Panc1 (cell line): ENCODE measurements around the gene EIF4EBP3. TPM values are rescaled to one million over a fixed set of nuclear protein-coding genes. Genes with fewer than 3 reads are reported as not detected.

Experiments
- ATAC-seq: fragments of 200-7000 bp; cut with Tn5 transposase; 2 replicates; pipeline ENCODE4 v1.9.1; 2020; ENCODE audit warnings: mild to moderate bottlenecking, moderate library complexity
- BruUV-seq: library from RNA; stranded (reverse); fragments of 400-500 nt; replicated peaks from 2 replicates; lab custom pipeline; 2021; lab: Mats Ljungman, UMichigan
- CTCF ChIA-PET: fragments of 300-600 bp; sonication (Branson Sonifier 250); formaldehyde crosslinking; loops from one replicate; lab custom pipeline; 2022; ENCODE audit warnings: antibody characterized with exemption; lab: Charles Lee
- POLR2A ChIA-PET: fragments of 300-600 bp; sonication (Branson Sonifier 250); formaldehyde crosslinking; loops from one replicate; lab custom pipeline; 2022; ENCODE audit warnings: antibody characterized with exemption; lab: Charles Lee
- DNase-seq: peaks from one replicate; pipeline ENCODE4 v3.0.0-alpha.2; 2010; ENCODE audit warnings: low read depth, low spot score
- H3K27ac ChIP-seq: 2 replicates; pipeline ENCODE4 v1.5.1; 2011; ENCODE audit warnings: mild to moderate bottlenecking, low read length, inconsistent platforms
- H3K27me3 ChIP-seq: fragments of 200-500 bp; sonication (Bioruptor generic); 2 replicates; pipeline ENCODE4 v1.6.0; 2014; ENCODE audit warnings: low read length, inconsistent platforms; ENCODE audit not compliant: control insufficient read depth, insufficient read depth
- H3K36me3 ChIP-seq: fragments of 200-500 bp; sonication (Bioruptor generic); 2 replicates; pipeline ENCODE4 v1.5.1; 2014; ENCODE audit warnings: inconsistent platforms, mild to moderate bottlenecking, low read length, moderate library complexity; ENCODE audit not compliant: control insufficient read depth, insufficient read depth
- H3K4me1 ChIP-seq: 2 replicates; pipeline ENCODE4 v1.5.1; 2011; ENCODE audit warnings: inconsistent platforms, mild to moderate bottlenecking, low read length, moderate library complexity; ENCODE audit not compliant: control insufficient read depth, insufficient read depth
- H3K4me3 ChIP-seq, 2 experiments: 2 replicates each; pipeline ENCODE4 v1.5.1; 2011 to 2012; ENCODE audit warnings: low read depth in 2 of 2, low read length in 2 of 2, mild to moderate bottlenecking in 2 of 2, inconsistent platforms in 1 of 2, moderate library complexity in 1 of 2
- H3K9me3 ChIP-seq: fragments of 200-500 bp; sonication (Bioruptor generic); 2 replicates; pipeline ENCODE4 v1.5.1; 2014; ENCODE audit warnings: low read depth, mild to moderate bottlenecking, inconsistent platforms, low read length, moderate library complexity; ENCODE audit not compliant: control insufficient read depth, insufficient read depth
- POLR2AphosphoS5 ChIP-seq: IDR thresholded peaks from 2 replicates; pipeline ENCODE4 v1.6.1; 2012; ENCODE audit warnings: mild to moderate bottlenecking, low read depth, low read length, moderate library complexity
- SIN3A ChIP-seq: IDR thresholded peaks from 2 replicates; pipeline ENCODE4 v1.6.1; 2012; ENCODE audit warnings: low read depth, mild to moderate bottlenecking, low read length, moderate library complexity, borderline replicate concordance; ENCODE audit not compliant: insufficient read depth
- TCF7L2 ChIP-seq: IDR thresholded peaks from 2 replicates; pipeline ENCODE4 v1.6.1; 2011; ENCODE audit warnings: mild to moderate bottlenecking, low read depth, low read length, inconsistent platforms
- in situ Hi-C: cut with HindIII; loops from 2 replicates; pipeline ENCODE4 v1.10.0; 2016; ENCODE audit warnings: low sequenced_read_pairs, low pct_unique_long_range_greater_than_20kb
- intact Hi-C: fragments of 100-400 bp; cut with micrococcal nuclease; formaldehyde crosslinking; loops from one replicate; pipeline ENCODE4 v1.10.0; 2022; ENCODE audit not compliant: unreplicated experiment
- total RNA-seq: library from RNA; stranded (reverse); gene quantifications from one replicate; pipeline ENCODE4 v1.2.1, GENCODE V29; 2021; ENCODE audit not compliant: unreplicated experiment
- TF ChIP-seq, protein P1 (sequence below): fragments of 450-650 bp; IDR thresholded peaks from 2 replicates; pipeline ENCODE4 v1.5.1; 2017; ENCODE audit warnings: mild to moderate bottlenecking
- TF ChIP-seq, protein P2 (sequence below), 2 experiments: IDR thresholded peaks; 2 replicates each; pipeline ENCODE4 v1.6.1; 2011 to 2012; ENCODE audit warnings: low read depth in 2 of 2, control low read depth in 1 of 2, low read length in 1 of 2, mild to moderate bottlenecking in 1 of 2, moderate library complexity in 1 of 2; ENCODE audit not compliant: insufficient read depth in 1 of 2

EIF4EBP3 gene
- total RNA-seq, 1 experiment from 2014 or later: 8.6 TPM

DNA sequence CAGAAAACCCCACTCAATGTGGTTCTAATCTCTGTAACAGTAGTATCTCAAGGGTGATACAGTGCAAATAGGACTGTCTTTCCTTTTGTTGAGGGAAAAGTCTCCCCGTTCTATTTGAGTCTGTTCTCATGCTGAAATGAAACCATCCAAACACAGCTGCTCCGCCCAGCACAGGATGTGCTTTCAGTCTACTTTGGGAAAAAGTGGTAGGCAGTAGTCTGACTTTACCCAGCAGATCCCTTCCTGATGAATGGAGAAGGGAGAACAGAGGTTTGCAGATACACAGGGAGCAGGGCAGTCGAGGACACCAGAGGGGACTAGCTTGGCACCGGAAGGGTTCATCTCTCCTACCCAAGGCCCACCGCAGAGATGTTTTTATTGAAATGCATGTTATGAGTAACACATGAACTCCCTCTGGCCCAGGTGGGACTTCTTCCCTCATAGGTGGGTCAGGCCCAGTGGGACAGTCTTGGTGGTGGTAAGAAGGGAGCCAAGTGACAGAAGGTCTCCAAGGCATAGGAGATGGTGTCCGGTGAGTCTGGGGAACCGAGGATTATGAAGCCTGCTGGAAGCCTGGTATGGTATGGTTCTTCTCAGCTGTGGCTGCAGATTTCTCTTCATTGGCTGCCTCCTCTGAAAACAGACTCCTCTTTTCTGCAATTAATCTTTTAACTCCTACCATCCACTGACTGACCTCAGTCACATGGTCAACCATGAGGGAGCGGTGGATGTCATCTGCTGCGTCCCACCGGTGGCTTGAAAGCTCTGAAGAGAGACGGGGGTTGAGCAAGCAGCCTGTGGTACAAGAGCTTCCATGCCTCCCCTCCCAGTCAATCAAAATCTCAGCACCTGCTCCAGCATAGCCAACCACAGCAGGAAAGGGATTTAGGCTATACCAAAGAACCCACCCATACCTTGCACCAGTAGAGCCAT is 3.0 kb downstream of the EIF4EBP3 start:
- Histone ChIP-seq H3K27me3 (no peaks in the 10 kb centered on the region), H3K27ac (no peak overlapping the region; the same call in 1 of the 2 replicates), H3K4me1 (peaks cover 40% of the 10 kb centered on the region), H3K36me3 (peaks cover 10% of the 10 kb centered on the region; the same call in 1 of the 2 replicates), H3K4me3 (no peak overlapping the region), H3K9me3 (no peaks in the 10 kb centered on the region)
- ATAC-seq (no peak), DNase-seq (no peak)
- intact Hi-C loops: no loop called here
- BruUV-seq: no TSS peak
- ChIA-PET CTCF (no interaction called here), POLR2A (no interaction called here)
- in situ Hi-C loops: no loop called here
- TF ChIP-seq, protein P1, sequence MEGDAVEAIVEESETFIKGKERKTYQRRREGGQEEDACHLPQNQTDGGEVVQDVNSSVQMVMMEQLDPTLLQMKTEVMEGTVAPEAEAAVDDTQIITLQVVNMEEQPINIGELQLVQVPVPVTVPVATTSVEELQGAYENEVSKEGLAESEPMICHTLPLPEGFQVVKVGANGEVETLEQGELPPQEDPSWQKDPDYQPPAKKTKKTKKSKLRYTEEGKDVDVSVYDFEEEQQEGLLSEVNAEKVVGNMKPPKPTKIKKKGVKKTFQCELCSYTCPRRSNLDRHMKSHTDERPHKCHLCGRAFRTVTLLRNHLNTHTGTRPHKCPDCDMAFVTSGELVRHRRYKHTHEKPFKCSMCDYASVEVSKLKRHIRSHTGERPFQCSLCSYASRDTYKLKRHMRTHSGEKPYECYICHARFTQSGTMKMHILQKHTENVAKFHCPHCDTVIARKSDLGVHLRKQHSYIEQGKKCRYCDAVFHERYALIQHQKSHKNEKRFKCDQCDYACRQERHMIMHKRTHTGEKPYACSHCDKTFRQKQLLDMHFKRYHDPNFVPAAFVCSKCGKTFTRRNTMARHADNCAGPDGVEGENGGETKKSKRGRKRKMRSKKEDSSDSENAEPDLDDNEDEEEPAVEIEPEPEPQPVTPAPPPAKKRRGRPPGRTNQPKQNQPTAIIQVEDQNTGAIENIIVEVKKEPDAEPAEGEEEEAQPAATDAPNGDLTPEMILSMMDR: no peak
- no peak for TF ChIP-seq POLR2AphosphoS5
- TF ChIP-seq, protein P2, sequence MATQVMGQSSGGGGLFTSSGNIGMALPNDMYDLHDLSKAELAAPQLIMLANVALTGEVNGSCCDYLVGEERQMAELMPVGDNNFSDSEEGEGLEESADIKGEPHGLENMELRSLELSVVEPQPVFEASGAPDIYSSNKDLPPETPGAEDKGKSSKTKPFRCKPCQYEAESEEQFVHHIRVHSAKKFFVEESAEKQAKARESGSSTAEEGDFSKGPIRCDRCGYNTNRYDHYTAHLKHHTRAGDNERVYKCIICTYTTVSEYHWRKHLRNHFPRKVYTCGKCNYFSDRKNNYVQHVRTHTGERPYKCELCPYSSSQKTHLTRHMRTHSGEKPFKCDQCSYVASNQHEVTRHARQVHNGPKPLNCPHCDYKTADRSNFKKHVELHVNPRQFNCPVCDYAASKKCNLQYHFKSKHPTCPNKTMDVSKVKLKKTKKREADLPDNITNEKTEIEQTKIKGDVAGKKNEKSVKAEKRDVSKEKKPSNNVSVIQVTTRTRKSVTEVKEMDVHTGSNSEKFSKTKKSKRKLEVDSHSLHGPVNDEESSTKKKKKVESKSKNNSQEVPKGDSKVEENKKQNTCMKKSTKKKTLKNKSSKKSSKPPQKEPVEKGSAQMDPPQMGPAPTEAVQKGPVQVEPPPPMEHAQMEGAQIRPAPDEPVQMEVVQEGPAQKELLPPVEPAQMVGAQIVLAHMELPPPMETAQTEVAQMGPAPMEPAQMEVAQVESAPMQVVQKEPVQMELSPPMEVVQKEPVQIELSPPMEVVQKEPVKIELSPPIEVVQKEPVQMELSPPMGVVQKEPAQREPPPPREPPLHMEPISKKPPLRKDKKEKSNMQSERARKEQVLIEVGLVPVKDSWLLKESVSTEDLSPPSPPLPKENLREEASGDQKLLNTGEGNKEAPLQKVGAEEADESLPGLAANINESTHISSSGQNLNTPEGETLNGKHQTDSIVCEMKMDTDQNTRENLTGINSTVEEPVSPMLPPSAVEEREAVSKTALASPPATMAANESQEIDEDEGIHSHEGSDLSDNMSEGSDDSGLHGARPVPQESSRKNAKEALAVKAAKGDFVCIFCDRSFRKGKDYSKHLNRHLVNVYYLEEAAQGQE (IDR thresholded peaks at IDR 0.05; ENCODE audit: insufficient read depth in 1 of 2, low read depth in 2 of 2, low read length in 1 of 2): no peak
- TF ChIP-seq SIN3A: no peak
- no peak for TF ChIP-seq TCF7L2

DNA sequence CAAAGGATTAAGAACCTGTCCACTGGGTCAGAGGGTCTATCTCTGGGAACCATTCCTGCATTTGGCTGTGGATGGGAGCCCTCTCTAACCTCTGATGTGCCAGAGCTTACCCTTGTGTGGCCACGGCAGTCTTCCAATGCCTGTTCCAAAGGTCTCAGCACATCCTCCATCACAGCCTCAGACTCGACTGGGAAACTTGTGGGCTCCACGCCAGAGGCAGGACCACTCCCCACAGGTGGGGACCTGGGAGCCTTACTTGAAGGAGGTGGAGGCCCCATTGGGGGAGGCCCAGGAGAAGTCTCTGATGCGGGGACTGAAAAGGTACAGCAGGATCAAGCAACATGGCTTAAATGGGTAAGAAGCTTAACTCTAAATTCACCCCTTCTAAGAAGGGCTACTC is 4.4 kb downstream of the EIF4EBP3 start:
- ATAC-seq (no peak), DNase-seq (no peak)
- ChIA-PET CTCF (no interaction called here), POLR2A (interaction anchor here (0.7 kb wide), 1 partner anchor 148 kb away, joined by 5 read pairs; no protein-coding TSS in a partner anchor)
- Histone ChIP-seq H3K36me3 (peaks cover 10% of the 10 kb centered on the region; the same call in 1 of the 2 replicates), H3K27ac (no peak overlapping the region), H3K27me3 (no peaks in the 10 kb centered on the region), H3K4me3 (no peak overlapping the region), H3K4me1 (peaks cover 49% of the 10 kb centered on the region), H3K9me3 (no peaks in the 10 kb centered on the region)
- in situ Hi-C loops (no loop called here), intact Hi-C loops (no loop called here)
- TF ChIP-seq, protein P2 (IDR thresholded peaks at IDR 0.05; ENCODE audit: insufficient read depth in 1 of 2, low read depth in 2 of 2, low read length in 1 of 2): no peak
- TF ChIP-seq POLR2AphosphoS5: no peak
- no peak for TF ChIP-seq SIN3A
- no peak for TF ChIP-seq TCF7L2
- TF ChIP-seq, protein P1: no peak
- BruUV-seq: no TSS peak
